ENCODE results near the gene ZNF423.

GRCh38 chr16:49544828-49545227, 311.1 kb downstream of the ZNF423 start:
- TF ChIP-seq FOXK2 (IDR thresholded peaks at IDR 0.05) (no peak), CTBP1 (IDR thresholded peaks at IDR 0.05; ENCODE audit: borderline replicate concordance) (no peak), FOXM1 (IDR thresholded peaks at IDR 0.05; ENCODE audit: borderline replicate concordance) (no peak), TARDBP (IDR thresholded peaks at IDR 0.05) (no peak), FOXA1 (IDR thresholded peaks at IDR 0.05) (no peak), SUZ12 (IDR thresholded peaks at IDR 0.05) (no peak), BHLHE40 (IDR thresholded peaks at IDR 0.05; ENCODE audit: borderline replicate concordance) (no peak), PKNOX1 (IDR thresholded peaks at IDR 0.05) (no peak), HDGF (IDR thresholded peaks at IDR 0.05; ENCODE audit: borderline replicate concordance) (no peak)
